Cardiac fibroblast (primary cell): Measurements from ENCODE around the gene HSPB3.

Experiments
- DNase-seq, 2 donors: peaks; one replicate each; pipeline versions ENCODE4 v3.0.0 to v3.0.0-alpha.2; 2010; ENCODE audit warnings: low read depth in 2 of 2
- H3K4me3 ChIP-seq, 2 donors: replicated peaks in 1 of 2; 1 replicate in 1 of 2; 2 replicates in 1 of 2; pipeline ENCODE4 v1.5.1; 2011; ENCODE audit warnings: low read depth in 2 of 2, low read length in 2 of 2, mild to moderate bottlenecking in 2 of 2, moderate library complexity in 1 of 2
- TF ChIP-seq, protein P1 (sequence below): IDR thresholded peaks from one replicate; pipeline ENCODE4 v1.5.1; 2011; ENCODE audit warnings: low read depth, mild to moderate bottlenecking, low read length, inconsistent platforms

HSPB3 gene

DNA sequence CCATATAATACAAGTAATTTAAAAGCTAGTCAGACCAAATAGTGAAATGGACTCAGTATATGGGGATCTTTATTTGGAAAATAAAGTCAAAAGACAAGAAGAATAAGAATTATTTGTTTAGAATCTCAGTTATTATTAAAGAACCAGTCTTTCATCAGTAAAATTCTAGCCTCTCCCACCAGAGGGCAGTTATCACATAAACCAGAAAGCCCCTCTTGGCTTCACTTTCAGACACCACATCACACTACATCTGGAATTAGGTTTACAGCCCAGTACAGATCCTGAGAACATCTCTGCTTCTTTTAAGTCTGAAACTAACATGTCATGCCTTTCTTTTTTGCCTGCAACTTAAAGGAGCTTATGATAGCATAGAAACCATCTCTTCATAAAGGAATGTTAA is 12.2 kb upstream of the HSPB3 start:
- DNase-seq, result peak; percentile 61 to 68

DNA sequence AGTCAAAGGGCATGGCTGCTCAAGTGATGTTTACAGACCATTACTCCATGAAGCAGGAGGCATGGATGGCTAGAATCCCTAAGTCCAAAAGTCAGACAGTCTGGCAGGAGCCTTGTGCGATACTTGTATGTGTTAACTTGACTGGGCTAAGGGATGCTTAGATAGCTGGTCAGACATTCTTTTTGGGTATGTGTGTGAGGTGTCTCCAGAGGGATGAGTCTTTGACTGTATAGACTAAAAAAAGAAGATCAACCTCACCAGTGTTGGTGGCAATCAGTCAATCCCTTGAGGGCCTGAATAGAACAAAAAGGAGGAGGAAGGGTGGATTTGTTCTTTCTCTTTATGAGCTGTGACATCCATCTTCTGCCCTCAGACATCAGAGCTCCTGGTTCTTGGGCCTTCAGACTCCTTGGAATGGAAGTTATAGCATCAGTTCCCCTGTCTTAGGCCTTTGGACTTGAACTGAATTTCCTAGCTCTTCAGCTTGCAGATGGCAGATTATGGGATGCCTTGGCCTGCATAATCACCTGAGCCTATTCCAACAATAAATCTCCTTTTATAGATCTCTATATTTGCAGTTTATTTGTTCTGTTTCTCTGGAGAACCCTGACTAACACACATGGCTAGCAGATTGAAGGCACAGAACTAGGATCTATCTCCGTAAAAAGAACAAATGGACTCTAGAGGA is 9.7 kb upstream of the HSPB3 start:
- DNase-seq, result no peak
- no peak overlapping the region for H3K4me3 ChIP-seq
- TF ChIP-seq, protein P1, sequence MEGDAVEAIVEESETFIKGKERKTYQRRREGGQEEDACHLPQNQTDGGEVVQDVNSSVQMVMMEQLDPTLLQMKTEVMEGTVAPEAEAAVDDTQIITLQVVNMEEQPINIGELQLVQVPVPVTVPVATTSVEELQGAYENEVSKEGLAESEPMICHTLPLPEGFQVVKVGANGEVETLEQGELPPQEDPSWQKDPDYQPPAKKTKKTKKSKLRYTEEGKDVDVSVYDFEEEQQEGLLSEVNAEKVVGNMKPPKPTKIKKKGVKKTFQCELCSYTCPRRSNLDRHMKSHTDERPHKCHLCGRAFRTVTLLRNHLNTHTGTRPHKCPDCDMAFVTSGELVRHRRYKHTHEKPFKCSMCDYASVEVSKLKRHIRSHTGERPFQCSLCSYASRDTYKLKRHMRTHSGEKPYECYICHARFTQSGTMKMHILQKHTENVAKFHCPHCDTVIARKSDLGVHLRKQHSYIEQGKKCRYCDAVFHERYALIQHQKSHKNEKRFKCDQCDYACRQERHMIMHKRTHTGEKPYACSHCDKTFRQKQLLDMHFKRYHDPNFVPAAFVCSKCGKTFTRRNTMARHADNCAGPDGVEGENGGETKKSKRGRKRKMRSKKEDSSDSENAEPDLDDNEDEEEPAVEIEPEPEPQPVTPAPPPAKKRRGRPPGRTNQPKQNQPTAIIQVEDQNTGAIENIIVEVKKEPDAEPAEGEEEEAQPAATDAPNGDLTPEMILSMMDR, result no peak

More for the DNA sequence above, 12.2 kb upstream of the HSPB3 start:
- TF ChIP-seq, protein P1, result peak; percentile 57
- no peak overlapping the region for H3K4me3 ChIP-seq

DNA sequence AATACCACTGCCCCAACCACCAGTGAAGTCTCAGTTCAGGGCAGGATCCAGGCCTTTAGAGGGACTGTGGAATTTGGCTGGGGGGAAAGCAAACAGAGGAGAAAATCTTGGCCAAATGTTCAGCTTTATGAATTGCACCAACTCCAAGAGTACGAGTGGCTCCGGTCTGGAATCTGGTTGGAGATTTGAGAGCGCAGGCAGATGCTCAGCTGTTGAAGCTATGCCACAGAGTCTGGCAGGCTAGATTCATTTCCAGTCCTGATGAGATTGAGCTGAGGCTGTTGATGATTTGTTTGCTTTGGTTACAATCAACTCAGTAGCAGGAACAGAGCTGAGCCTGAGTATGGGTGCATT is 9.1 kb upstream of the HSPB3 start:
- H3K4me3 ChIP-seq, result no peak overlapping the region
- DNase-seq, result peak in 1 of 2 donors; percentile 11
- TF ChIP-seq, protein P1, result no peak

DNA sequence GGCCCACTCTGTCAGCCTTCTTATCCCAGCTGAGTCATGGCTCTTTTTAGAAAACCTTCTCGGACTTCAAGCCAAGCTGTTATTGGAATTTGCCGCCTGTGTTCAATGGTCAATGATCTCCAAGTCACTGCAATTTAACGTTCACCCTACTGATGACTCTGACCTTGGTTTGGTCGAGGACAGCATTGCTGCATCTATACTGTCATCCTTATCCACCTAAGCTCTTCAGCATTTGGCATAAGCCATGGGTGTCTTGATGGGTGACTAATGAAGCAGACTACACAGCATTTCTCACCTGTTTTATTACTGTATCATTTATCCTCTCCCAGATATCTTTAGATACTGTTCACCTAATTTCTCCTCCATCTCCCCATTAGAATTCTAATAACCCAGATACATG is 5.6 kb upstream of the HSPB3 start:
- TF ChIP-seq, protein P1, result no peak
- DNase-seq, result no peak
- H3K4me3 ChIP-seq, result no peak overlapping the region

DNA sequence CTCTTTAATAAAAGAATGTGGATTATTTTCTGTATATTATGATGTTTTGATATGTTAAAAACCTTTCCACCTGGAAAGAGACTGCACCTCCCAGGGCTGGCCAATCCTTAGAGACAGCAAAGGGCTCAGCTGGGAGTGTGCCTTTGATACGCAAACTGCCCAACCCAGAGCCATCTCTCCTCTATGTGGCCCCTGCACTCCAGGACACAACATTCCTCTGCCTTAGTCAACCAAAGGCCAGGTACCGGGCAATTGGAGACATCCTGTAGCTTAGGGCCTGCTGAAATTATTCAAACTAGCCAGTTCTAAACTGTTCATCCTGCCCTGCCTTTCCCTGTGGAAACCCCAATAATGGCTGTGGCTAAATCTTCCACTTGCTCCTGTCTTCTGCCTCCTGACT is 5.0 kb upstream of the HSPB3 start:
- no peak overlapping the region for H3K4me3 ChIP-seq
- DNase-seq, result no peak
- TF ChIP-seq, protein P1, result no peak

DNA sequence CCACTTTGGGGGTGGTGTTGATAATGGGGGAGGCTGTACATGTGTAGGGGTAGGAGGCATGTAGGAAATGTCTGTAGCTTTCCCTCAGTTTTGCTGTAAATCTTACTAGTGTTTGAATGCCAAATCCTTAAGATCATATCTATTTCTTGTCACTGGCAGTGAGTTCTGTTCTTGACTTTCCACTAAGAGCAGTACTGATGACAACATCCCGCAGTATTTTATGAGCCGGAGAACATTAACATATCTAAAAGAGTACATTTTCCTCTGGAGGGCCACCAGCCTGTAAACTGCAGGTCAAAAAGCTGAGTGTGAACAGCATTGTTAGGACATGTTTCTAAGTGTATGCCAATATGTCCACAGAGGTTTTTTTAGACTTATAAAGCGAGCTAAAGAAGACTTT is 2.5 kb upstream of the HSPB3 start:
- no peak overlapping the region for H3K4me3 ChIP-seq
- DNase-seq, result no peak
- TF ChIP-seq, protein P1, result no peak

DNA sequence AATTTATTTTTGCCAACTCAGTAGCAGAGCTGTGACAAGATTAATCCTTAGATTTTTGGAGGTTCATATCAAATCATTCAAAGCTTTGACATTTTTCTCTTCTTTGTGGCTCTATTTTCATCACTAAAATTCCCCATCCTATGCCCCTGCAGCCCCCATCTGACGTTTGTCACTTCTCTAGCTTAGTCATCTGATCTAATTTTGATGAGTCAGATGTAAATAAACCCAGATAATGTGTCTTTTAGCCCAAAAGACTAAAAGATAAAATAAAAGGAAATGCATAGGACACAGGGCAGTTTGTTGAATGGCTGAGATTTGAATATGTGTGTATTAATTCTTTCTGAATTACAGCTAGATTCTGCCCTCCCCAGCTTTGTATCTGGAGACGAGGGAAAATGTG is 897 bp upstream of the HSPB3 start:
- H3K4me3 ChIP-seq, result no peak overlapping the region
- TF ChIP-seq, protein P1, result no peak
- no peak for DNase-seq
